GM12801 (cell line): ENCODE results near the gene ADARB2.

Experiments used
- TF ChIP-seq, protein P1 (sequence below): IDR thresholded peaks from one replicate; pipeline ENCODE4 v1.5.1; 2011; ENCODE audit warnings: control low read depth; ENCODE audit not compliant: insufficient read length; ENCODE audit errors: extremely low read depth

The ADARB2 gene

DNA sequence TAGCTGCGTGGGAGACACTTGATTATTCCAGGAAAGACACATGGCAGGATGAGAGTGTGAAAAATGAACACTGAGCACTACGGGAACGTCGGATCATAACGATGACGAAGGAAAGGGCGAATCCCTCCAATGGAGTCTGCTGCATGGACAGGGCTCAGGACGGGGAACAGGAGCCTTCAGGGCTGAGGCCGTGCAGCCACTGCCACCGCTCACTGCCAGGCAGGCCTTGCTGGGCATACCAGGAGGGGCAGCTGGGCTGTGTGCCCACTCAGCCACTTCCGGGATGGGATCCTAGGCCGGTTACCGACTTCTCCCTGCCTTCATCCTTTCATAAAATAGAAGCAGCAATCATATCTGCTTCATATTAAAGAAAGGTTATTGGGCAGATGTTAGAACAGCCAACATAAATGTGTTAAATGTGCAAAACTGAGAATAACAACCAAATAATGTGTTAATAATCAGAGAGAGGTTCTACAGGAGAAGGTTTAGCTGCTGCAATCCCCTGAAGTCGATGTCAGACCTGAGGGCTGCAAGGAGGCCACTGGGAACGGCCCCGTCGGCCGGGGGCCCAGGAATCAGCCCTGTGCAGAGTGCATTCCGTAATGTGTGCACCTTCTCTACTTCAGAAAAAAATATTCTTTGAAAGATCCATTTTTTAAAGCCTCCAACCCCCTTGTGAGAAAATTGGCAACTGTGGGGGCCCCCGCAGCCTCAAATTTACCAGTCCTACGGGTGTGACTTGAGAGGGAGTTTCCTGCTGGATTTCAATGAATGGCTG is 63.6 kb downstream of the ADARB2 start:
- TF ChIP-seq, protein P1, sequence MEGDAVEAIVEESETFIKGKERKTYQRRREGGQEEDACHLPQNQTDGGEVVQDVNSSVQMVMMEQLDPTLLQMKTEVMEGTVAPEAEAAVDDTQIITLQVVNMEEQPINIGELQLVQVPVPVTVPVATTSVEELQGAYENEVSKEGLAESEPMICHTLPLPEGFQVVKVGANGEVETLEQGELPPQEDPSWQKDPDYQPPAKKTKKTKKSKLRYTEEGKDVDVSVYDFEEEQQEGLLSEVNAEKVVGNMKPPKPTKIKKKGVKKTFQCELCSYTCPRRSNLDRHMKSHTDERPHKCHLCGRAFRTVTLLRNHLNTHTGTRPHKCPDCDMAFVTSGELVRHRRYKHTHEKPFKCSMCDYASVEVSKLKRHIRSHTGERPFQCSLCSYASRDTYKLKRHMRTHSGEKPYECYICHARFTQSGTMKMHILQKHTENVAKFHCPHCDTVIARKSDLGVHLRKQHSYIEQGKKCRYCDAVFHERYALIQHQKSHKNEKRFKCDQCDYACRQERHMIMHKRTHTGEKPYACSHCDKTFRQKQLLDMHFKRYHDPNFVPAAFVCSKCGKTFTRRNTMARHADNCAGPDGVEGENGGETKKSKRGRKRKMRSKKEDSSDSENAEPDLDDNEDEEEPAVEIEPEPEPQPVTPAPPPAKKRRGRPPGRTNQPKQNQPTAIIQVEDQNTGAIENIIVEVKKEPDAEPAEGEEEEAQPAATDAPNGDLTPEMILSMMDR, result no peak

DNA sequence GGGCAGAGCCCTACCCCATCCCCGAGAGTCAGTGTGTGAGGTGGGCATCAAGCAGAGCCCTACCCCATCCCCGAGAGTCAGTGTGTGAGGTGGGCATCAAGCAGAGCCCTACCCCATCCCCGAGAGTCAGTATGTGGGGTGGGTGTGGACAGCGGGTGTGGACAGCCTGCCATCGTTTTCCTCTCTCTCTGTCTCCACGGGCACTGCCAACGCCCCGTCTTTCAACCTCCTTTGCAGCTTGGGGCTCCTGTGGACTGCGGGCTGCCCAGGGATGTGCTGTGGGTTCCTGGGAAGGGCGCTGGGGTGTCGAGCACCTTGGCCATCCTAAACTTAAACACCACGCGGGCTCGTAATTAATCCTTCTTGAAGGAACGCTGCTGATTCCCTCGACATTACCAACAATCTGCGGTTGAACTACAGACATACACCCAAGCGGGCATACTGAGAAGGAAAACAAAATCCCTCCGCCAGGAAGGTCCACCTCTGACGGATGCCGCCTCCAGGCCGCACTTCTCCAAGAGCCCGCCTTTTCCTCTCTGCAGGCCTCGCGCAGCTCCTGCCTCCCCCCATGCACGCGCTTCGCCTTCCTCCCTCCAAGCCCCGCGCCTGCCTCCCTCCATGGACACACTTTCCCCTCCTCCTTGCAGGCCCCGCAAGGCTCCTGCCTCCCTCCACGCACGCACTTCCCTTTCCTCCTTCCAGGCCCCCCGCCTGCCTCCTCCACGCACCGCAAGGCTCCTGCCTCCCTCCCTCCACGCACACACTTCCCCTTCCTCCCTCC is 65.1 kb downstream of the ADARB2 start:
- TF ChIP-seq, protein P1, result no peak

DNA sequence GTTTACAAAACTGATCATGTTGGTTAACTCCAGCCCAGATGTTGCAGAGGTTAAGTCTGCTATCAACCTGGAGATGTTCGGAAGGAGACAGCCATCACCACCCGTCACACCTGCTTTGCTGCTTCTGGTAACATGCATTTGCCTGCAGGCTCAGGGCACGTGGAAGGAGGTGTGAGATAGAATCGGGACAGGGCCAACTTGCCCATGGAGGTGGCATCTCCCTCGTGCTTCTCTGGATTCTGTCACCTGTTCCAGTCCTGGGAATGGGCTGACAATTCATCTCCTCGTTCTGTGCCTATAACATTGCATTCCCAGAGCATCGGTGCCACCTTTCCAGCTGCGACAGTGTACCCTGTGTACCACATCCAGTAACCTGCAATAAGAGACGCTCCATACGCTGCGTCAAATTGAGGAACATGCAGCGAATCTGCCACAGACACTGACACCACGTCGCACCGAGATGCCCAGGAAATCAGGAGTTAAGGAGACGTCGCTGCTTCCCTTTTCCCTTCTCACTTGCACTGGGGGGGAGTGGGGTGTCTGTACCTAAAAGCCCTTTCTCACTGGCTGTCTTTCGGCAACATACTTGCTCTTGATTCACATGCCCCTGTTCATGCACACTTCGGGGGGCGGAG is 65.8 kb downstream of the ADARB2 start:
- TF ChIP-seq, protein P1, result no peak

DNA sequence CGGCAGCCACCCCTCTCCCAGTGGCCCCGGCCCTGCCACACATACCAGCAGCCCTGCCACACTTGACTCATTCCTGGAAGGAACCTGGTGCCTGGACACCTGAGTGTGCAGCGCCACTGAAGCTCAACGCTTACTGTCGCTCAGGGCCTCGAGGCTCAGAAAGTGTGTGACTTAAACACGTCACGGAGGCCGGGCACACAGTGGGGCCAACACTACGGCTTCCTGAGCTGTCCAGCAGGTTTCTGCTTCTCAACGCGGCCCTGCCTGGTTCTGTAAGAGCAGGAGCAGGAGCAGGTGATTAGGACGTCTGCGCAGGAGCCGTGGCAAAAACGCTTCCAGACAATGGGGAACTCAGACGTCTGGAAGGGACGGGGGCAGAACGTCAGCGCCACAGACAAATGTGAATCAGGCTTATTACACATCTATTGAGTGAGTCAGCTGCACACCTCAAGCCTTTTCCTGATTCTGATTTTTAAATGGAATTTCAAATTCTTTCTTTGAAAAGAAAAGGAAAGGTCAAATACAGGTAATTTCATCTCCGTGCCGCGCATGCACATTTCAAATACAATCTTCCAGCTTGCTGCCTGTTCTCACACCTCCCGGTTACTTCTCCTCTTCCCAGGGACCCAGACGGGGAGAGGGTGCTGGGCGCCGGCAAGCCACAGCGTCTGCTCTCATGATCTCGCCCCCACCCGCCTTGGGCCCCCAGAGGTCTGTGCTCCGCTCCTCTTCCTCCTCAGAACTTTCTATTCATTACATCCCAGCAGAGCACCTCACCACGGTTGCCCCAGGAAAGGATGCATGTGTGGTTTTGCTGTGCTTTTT is 66.6 kb downstream of the ADARB2 start:
- TF ChIP-seq, protein P1, result no peak

DNA sequence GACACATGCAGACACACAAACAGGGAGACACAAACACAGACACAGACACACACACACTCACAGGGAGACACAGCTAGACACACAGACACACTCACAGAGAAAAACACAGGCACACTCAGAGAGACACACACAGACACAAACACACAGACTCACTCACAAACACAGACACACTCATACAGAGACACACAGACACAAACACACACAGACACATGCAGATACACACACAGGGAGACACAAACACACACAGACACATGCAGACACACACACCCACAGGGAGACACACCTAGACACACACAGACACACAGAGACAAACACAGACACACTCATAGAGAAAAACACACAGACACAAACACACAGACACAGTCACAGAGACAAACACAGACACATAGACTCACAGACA is 67.9 kb downstream of the ADARB2 start:
- TF ChIP-seq, protein P1, result no peak

DNA sequence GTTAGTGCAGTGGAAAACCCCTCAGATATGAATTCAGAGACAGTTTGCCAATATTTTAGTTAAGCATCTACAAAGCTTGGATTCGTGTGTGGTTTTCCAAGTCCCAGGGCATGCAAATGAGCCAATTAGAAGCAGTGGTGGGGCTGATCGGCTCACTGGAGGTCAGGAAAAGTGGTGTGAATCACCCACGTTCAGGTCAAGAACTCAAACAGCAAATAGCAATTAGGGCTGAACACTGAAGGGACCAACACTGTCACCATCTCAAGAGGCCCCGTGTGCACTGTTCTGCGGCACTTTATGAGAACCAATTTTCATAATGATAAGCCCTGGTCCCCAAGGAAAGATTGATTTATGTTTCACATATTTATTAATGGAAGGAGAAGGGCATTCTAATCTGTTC is 68.9 kb downstream of the ADARB2 start:
- TF ChIP-seq, protein P1, result no peak
